ENCODE data around the gene KLHL10. TPM values are rescaled to one million over a fixed set of nuclear protein-coding genes. Genes with fewer than 3 reads are reported as not detected.
A peak's percentile ranks its signal among the peaks of the same experiment; 100 is the strongest.

The KLHL10 gene
- total and polyA plus RNA-seq, 2 of the 13 experiments (the other 11 are each of a cell fraction or from before 2014, with no cell fraction given), result 0.04 to 0.08 TPM

GRCh38 chr17:41864498-41864835, 26.8 kb downstream of the KLHL10 start (continued):
- TF ChIP-seq USF2 (IDR thresholded peaks at IDR 0.05; ENCODE audit: low read depth, low read length), result no peak
- TF ChIP-seq USF2 (CRISPR knock-in tag; IDR thresholded peaks at IDR 0.05; ENCODE audit: borderline replicate concordance), result no peak
- TF ChIP-seq IRX3 (CRISPR knock-in tag; IDR thresholded peaks at IDR 0.05; ENCODE audit: borderline replicate concordance, low read depth), result peak; percentile 18; the same call in 1 of the 2 replicates
- TF ChIP-seq ZNF660 (CRISPR knock-in tag; IDR thresholded peaks at IDR 0.05; ENCODE audit: borderline replicate concordance, low read depth), result peak; percentile 36; the same call in 1 of the 2 replicates
- no peak for TF ChIP-seq ZNF350 (CRISPR knock-in tag; IDR thresholded peaks at IDR 0.05; ENCODE audit: borderline replicate concordance, low read depth)
- no peak for TF ChIP-seq ZSCAN9 (CRISPR knock-in tag; IDR thresholded peaks at IDR 0.05; ENCODE audit: borderline replicate concordance)
- TF ChIP-seq ZSCAN30 (CRISPR knock-in tag; IDR thresholded peaks at IDR 0.05), result 0 out of 2 replicates have a peak, but pooled peaks have one; percentile 0
- 0 out of 2 replicates have a peak, but pooled peaks have one; percentile 20 for TF ChIP-seq ZBTB8A (CRISPR knock-in tag; IDR thresholded peaks at IDR 0.05; ENCODE audit: borderline replicate concordance, low read depth)
- TF ChIP-seq ZNF510 (CRISPR knock-in tag; IDR thresholded peaks at IDR 0.05; ENCODE audit: low read depth), result no peak
- no peak for TF ChIP-seq DMAP1 (CRISPR knock-in tag; IDR thresholded peaks at IDR 0.05)
- no peak for TF ChIP-seq RARG (CRISPR knock-in tag; IDR thresholded peaks at IDR 0.05; ENCODE audit: low read depth)
- 0 out of 2 replicates have a peak, but pooled peaks have one; percentile 20 for TF ChIP-seq NCOA1 (CRISPR knock-in tag; IDR thresholded peaks at IDR 0.05)
- 0 out of 2 replicates have a peak, but pooled peaks have one; percentile 9 for TF ChIP-seq GTF3A (CRISPR knock-in tag; conservative IDR thresholded peaks at IDR 0.05)
- no peak for TF ChIP-seq ETV5 (CRISPR knock-in tag; IDR thresholded peaks at IDR 0.05; ENCODE audit: borderline replicate concordance)
- TF ChIP-seq ZBTB2 (CRISPR knock-in tag; IDR thresholded peaks at IDR 0.05; ENCODE audit: low read depth), result 0 out of 2 replicates have a peak, but pooled peaks have one; percentile 3
- no peak for TF ChIP-seq FIP1L1 (IDR thresholded peaks at IDR 0.05; ENCODE audit: borderline replicate concordance, insufficient read depth, low read depth, low read length)
- peak; percentile 18 for TF ChIP-seq ZNF737 (CRISPR knock-in tag; IDR thresholded peaks at IDR 0.05; ENCODE audit: borderline replicate concordance)
- TF ChIP-seq HOXD1 (CRISPR knock-in tag; IDR thresholded peaks at IDR 0.05), result 0 out of 2 replicates have a peak, but pooled peaks have one; percentile 37
- peak; percentile 39; the same call in 1 of the 2 replicates for TF ChIP-seq HNF1B (CRISPR knock-in tag; IDR thresholded peaks at IDR 0.05)
- no peak for TF ChIP-seq ZBTB20 (CRISPR knock-in tag; IDR thresholded peaks at IDR 0.05; ENCODE audit: borderline replicate concordance, low read depth)
- 0 out of 2 replicates have a peak, but pooled peaks have one; percentile 32 for TF ChIP-seq XBP1 (CRISPR knock-in tag; IDR thresholded peaks at IDR 0.05)
- TF ChIP-seq ATF4 (CRISPR knock-in tag; IDR thresholded peaks at IDR 0.05), result peak in 1 of 2 experiments; percentile 63; a peak in 2 of 4 replicates
- peak; percentile 8; the same call in 1 of the 2 replicates for TF ChIP-seq ZNF776 (CRISPR knock-in tag; IDR thresholded peaks at IDR 0.05)
- TF ChIP-seq MTF1 (CRISPR knock-in tag; IDR thresholded peaks at IDR 0.05), result no peak
